Measurements from ENCODE around the gene ESYT1. TPM values are rescaled to one million over a fixed set of nuclear protein-coding genes. Genes with fewer than 3 reads are reported as not detected.

The ESYT1 gene
- total RNA-seq, 1 experiment from 2014 or later, result 111 TPM

GRCh38 chr12:56143870-56144269, 15.8 kb downstream of the ESYT1 start:
- H3K27me3 ChIP-seq (ENCODE audit: insufficient read depth, low read length), result no peaks in the 10 kb centered on the region
- no peak for DNase-seq
- no peak overlapping the region for H4K5ac ChIP-seq (ENCODE audit: insufficient read length, low read depth, low read length)
- no peaks in the 10 kb centered on the region for H3K79me1 ChIP-seq (ENCODE audit: insufficient read depth, low read depth, low read length, poor library complexity, severe bottlenecking)
- H3K56ac ChIP-seq (ENCODE audit: insufficient read length, low read depth, low read length), result no peak overlapping the region
- H2BK5ac ChIP-seq (ENCODE audit: insufficient read length, low read length), result no peak overlapping the region
- no peak overlapping the region for H3K4me2 ChIP-seq (ENCODE audit: insufficient read depth, insufficient read length, low read length)
- TF ChIP-seq CTCF (conservative IDR thresholded peaks at IDR 0.05), result no peak
- no peak overlapping the region for H3K27ac ChIP-seq (ENCODE audit: insufficient read length, low read depth, low read length)
- no peak overlapping the region for H3K4me3 Mint-ChIP-seq
- no peaks in the 10 kb centered on the region for H3K79me2 ChIP-seq (ENCODE audit: insufficient read depth, low read length)
- H3K4me1 ChIP-seq (ENCODE audit: insufficient read depth, low read length), result no peaks in the 10 kb centered on the region
- no peaks in the 10 kb centered on the region for H3K9me3 ChIP-seq (ENCODE audit: control insufficient read depth, low read depth, low read length)
- no peak overlapping the region for H4K91ac ChIP-seq (ENCODE audit: insufficient read length, low read depth, low read length)
- no peaks in the 10 kb centered on the region; a peak in 2 of 5 replicates for H3K9me3 Mint-ChIP-seq
- peaks cover 35 to 64% (median 61%) of the 10 kb centered on the region in 3 experiments for H3K36me3 Mint-ChIP-seq (ENCODE audit: insufficient read depth in 1 of 3, low read depth in 3 of 3)
- H2BK15ac ChIP-seq (ENCODE audit: low read depth, low read length), result no peak overlapping the region
- no peak overlapping the region for H4K8ac ChIP-seq (replicated peaks; ENCODE audit: insufficient read length, low read depth, low read length)
- H3T11ph ChIP-seq (ENCODE audit: low read length), result no peak overlapping the region
- no peak overlapping the region for H2BK120ac ChIP-seq (ENCODE audit: low read depth, low read length, poor library complexity, severe bottlenecking)
- H3K14ac ChIP-seq (ENCODE audit: insufficient read depth, low read length), result no peak overlapping the region
- no peak overlapping the region for H2AK5ac ChIP-seq (ENCODE audit: insufficient read length, low read length)
- H3K18ac ChIP-seq (ENCODE audit: insufficient read length, low read depth, low read length), result no peak overlapping the region
- no peak overlapping the region for H2BK20ac ChIP-seq (ENCODE audit: low read depth, low read length, poor library complexity, severe bottlenecking)
- WGBS (ENCODE audit: extremely low coverage, insufficient read length, low lambda C conversion rate), result no CpG with 5 or more reads among the region's 8 CpGs
- no peak overlapping the region for H2BK12ac ChIP-seq (ENCODE audit: insufficient read length, low read depth, low read length)
- no peak overlapping the region for H3K9ac ChIP-seq (ENCODE audit: extremely low read depth, insufficient read length, low read length)
- H4K20me1 ChIP-seq (ENCODE audit: control insufficient read depth, insufficient read depth, insufficient read length), result no peaks in the 10 kb centered on the region
- no peaks in the 10 kb centered on the region for H3K27me3 Mint-ChIP-seq (ENCODE audit: low read depth)
- H3K4me1 Mint-ChIP-seq, result no peaks in the 10 kb centered on the region
- H3K27ac Mint-ChIP-seq, result no peak overlapping the region; a peak in 1 of 7 replicates
- no peaks in the 10 kb centered on the region for H3K23me2 ChIP-seq (ENCODE audit: insufficient read length, low read depth, low read length, poor library complexity, severe bottlenecking)
- no peak overlapping the region for H3K23ac ChIP-seq (ENCODE audit: insufficient read length, low read depth, low read length)
- no peak overlapping the region for H2AFZ ChIP-seq (ENCODE audit: low read length)
- no peak overlapping the region for H3K4ac ChIP-seq (ENCODE audit: low read depth, low read length)
